ENCODE results near the gene KIRREL3.

GRCh38 chr11:126791991-126792390, 208.6 kb downstream of the KIRREL3 start:
- TF ChIP-seq CTCF (conservative IDR thresholded peaks at IDR 0.05) (no peak), EZH2 (IDR thresholded peaks at IDR 0.05; ENCODE audit: low read depth) (no peak)
